ENCODE measurements around the gene SHH. TPM values are rescaled to one million over a fixed set of nuclear protein-coding genes. Genes with fewer than 3 reads are reported as not detected.

The SHH gene
- total RNA-seq, 1 donor from 2014 or later, result 0.11 TPM

DNA sequence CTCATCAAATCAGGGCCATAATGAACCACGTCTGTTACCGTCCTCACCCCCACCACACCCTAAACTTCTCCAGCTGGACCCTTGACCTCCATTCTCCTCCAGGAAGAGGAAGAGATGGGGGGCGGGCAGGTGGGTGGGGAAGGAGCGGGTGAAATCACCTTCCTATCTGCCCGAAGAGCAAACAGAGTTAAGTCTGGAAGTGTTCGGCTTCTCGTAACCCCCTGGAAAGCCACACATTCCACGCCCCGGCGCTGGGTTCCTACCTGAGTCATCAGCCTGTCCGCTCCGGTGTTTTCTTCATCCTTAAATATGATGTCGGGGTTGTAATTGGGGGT is 736 bp downstream of the SHH start:
- DNase-seq (ENCODE audit: extremely low spot score, unreplicated experiment), result no peak
- Mint-ChIP-seq H3K4me1 (ENCODE audit: unreplicated experiment) (peaks cover 33% of the 10 kb centered on the region), H3K4me3 (ENCODE audit: unreplicated experiment) (peak overlapping the region; percentile 74), H3K36me3 (ENCODE audit: unreplicated experiment) (no peaks in the 10 kb centered on the region), H3K27me3 (ENCODE audit: unreplicated experiment) (peaks cover 65% of the 10 kb centered on the region), H3K27ac (ENCODE audit: unreplicated experiment) (no peak overlapping the region), H3K9me3 (ENCODE audit: unreplicated experiment) (no peaks in the 10 kb centered on the region)
- TF ChIP-seq, protein P1, sequence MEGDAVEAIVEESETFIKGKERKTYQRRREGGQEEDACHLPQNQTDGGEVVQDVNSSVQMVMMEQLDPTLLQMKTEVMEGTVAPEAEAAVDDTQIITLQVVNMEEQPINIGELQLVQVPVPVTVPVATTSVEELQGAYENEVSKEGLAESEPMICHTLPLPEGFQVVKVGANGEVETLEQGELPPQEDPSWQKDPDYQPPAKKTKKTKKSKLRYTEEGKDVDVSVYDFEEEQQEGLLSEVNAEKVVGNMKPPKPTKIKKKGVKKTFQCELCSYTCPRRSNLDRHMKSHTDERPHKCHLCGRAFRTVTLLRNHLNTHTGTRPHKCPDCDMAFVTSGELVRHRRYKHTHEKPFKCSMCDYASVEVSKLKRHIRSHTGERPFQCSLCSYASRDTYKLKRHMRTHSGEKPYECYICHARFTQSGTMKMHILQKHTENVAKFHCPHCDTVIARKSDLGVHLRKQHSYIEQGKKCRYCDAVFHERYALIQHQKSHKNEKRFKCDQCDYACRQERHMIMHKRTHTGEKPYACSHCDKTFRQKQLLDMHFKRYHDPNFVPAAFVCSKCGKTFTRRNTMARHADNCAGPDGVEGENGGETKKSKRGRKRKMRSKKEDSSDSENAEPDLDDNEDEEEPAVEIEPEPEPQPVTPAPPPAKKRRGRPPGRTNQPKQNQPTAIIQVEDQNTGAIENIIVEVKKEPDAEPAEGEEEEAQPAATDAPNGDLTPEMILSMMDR (IDR thresholded peaks at IDR 0.05), result no peak

DNA sequence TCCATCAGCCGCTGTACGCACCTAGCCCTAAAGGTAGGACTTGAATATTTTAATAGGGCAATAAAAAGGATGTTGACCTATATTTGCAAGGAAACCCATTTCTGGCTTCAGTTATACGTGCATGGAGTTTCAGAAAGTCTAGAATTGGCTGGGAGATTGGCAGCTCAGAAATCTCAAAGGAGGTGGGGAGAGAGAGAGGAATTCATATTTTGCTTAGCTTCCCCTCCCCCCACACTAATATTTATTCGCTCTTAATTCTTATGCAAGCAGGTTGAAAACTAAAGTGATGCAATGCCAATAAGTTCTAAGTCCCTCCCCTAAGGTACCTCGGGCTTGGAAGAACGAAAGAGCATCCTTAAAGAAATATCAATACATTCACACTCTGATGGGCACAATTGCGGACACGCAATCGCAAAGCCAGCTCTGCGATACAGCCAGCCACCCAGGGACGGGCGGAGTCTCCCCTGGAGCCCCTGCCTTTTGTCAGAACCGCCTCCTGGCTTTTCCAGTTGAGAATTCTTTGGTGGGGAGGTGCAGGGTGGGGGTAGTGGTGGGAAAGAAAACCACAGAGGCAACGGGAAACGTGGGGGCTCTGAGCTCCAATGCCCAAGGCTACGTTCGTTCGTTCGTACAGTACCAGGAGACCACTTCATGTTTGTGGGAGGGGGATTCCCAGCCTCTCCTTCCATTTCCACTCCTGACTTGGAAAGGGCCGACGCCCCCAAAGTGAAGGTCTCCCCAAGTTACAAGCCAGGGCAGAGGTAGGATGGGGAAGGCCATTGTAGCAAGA is 1.3 kb downstream of the SHH start:
- H3K27ac Mint-ChIP-seq (ENCODE audit: unreplicated experiment), result no peak overlapping the region
- H3K4me1 Mint-ChIP-seq (ENCODE audit: unreplicated experiment), result peaks cover 33% of the 10 kb centered on the region
- H3K36me3 Mint-ChIP-seq (ENCODE audit: unreplicated experiment), result no peaks in the 10 kb centered on the region
- H3K4me3 Mint-ChIP-seq (ENCODE audit: unreplicated experiment), result peak overlapping the region; percentile 32
- no peak for DNase-seq (ENCODE audit: extremely low spot score, unreplicated experiment)
- peaks cover 65% of the 10 kb centered on the region for H3K27me3 Mint-ChIP-seq (ENCODE audit: unreplicated experiment)
- no peaks in the 10 kb centered on the region for H3K9me3 Mint-ChIP-seq (ENCODE audit: unreplicated experiment)
- TF ChIP-seq, protein P1 (IDR thresholded peaks at IDR 0.05), result no peak

DNA sequence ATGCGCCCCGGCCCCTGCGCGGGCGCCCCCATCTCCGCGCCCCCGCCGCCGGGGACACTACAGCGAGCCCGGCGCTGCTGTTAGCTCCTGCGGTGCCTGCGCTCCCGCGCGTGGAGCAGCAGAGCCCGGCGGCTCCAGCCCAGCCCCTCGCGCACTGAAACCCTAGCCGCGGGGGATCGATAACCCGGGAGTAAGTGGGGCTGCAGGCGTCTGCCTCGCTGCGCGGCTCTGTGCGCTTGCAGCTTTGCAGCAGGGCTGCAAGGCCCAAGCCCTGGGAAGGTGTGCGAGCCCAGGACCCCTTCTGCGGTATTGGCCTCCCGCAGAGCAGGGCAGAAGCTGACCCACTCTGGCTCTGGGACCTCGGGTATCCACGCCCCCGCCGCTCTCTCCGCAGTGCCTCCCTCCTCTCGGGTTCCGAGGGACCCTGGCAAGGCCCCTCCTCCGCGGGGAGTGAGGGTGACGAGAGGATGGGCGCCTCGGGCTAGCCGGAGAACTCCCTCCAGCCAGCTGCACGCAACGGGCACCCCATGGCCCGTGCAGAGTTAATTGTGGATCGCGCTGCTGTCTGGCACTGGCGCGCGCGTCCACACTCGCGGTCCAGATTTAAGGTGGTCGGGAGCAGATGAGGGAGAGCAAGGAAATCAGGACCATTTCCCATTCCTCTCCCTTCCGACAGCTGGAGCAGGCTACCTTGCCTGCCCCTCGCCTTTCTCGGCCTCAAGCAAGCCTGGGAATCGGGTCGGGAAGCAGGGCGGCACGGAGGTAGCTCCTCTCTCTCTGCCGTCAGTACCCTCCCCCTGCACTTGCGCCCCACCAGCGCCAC is 2.1 kb downstream of the SHH start:
- no peaks in the 10 kb centered on the region for H3K36me3 Mint-ChIP-seq (ENCODE audit: unreplicated experiment)
- peak overlapping the region; percentile 32 for H3K4me3 Mint-ChIP-seq (ENCODE audit: unreplicated experiment)
- peaks cover 31% of the 10 kb centered on the region for H3K4me1 Mint-ChIP-seq (ENCODE audit: unreplicated experiment)
- H3K27ac Mint-ChIP-seq (ENCODE audit: unreplicated experiment), result no peak overlapping the region
- H3K9me3 Mint-ChIP-seq (ENCODE audit: unreplicated experiment), result no peaks in the 10 kb centered on the region
- TF ChIP-seq, protein P1 (IDR thresholded peaks at IDR 0.05), result no peak
- no peak for DNase-seq (ENCODE audit: extremely low spot score, unreplicated experiment)
- peaks cover 59% of the 10 kb centered on the region for H3K27me3 Mint-ChIP-seq (ENCODE audit: unreplicated experiment)

DNA sequence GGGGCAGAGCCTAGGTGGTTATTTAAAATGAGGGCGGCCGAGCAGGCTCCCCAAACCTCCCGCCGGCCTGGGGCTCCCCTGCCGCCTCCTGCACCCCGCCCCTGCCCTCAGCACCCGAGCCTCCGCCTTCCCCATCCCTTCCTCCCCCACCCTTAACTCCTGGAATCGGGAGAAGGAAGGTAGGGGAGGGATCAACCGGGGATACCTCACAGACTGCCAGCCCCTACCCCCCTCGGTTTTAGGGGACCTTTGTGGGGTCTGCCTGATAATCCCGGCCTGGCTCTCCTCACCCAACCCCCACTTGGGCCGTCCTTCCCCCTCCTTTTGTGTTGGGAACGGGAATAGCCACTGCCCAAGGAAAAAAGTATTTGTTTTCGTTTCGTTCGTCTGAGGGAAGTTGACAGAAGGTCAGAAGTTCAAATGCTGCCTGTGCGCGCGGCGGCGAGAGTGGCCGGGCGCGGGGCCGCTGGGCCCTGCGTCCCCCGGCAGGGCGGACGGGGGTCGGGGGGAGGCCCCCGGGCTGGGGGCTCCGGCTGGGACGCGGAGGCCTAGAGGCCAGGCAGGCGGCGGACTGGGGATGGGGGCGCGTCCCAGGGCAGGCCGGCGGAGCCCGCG is 2.8 kb downstream of the SHH start:
- H3K4me3 Mint-ChIP-seq (ENCODE audit: unreplicated experiment), result peak overlapping the region; percentile 68
- DNase-seq (ENCODE audit: extremely low spot score, unreplicated experiment), result no peak
- peaks cover 32% of the 10 kb centered on the region for H3K4me1 Mint-ChIP-seq (ENCODE audit: unreplicated experiment)
- TF ChIP-seq, protein P1 (IDR thresholded peaks at IDR 0.05), result no peak
- no peak overlapping the region for H3K27ac Mint-ChIP-seq (ENCODE audit: unreplicated experiment)
- no peaks in the 10 kb centered on the region for H3K36me3 Mint-ChIP-seq (ENCODE audit: unreplicated experiment)
- peaks cover 60% of the 10 kb centered on the region for H3K27me3 Mint-ChIP-seq (ENCODE audit: unreplicated experiment)
- H3K9me3 Mint-ChIP-seq (ENCODE audit: unreplicated experiment), result no peaks in the 10 kb centered on the region
